Panc1 (cell line): Measurements from ENCODE around the gene UBQLN4.

Source experiments
- POLR2AphosphoS5 ChIP-seq: IDR thresholded peaks from 2 replicates; pipeline ENCODE4 v1.6.1; 2012; ENCODE audit warnings: mild to moderate bottlenecking, low read depth, low read length, moderate library complexity
- SIN3A ChIP-seq: IDR thresholded peaks from 2 replicates; pipeline ENCODE4 v1.6.1; 2012; ENCODE audit warnings: low read depth, mild to moderate bottlenecking, low read length, moderate library complexity, borderline replicate concordance; ENCODE audit not compliant: insufficient read depth
- TCF7L2 ChIP-seq: IDR thresholded peaks from 2 replicates; pipeline ENCODE4 v1.6.1; 2011; ENCODE audit warnings: mild to moderate bottlenecking, low read depth, low read length, inconsistent platforms
- TF ChIP-seq, protein P1 (sequence below): fragments of 450-650 bp; IDR thresholded peaks from 2 replicates; pipeline ENCODE4 v1.5.1; 2017; ENCODE audit warnings: mild to moderate bottlenecking
- TF ChIP-seq, protein P2 (sequence below), 2 experiments: IDR thresholded peaks; 2 replicates each; pipeline ENCODE4 v1.6.1; 2011 to 2012; ENCODE audit warnings: low read depth in 2 of 2, control low read depth in 1 of 2, low read length in 1 of 2, mild to moderate bottlenecking in 1 of 2, moderate library complexity in 1 of 2; ENCODE audit not compliant: insufficient read depth in 1 of 2

DNA sequence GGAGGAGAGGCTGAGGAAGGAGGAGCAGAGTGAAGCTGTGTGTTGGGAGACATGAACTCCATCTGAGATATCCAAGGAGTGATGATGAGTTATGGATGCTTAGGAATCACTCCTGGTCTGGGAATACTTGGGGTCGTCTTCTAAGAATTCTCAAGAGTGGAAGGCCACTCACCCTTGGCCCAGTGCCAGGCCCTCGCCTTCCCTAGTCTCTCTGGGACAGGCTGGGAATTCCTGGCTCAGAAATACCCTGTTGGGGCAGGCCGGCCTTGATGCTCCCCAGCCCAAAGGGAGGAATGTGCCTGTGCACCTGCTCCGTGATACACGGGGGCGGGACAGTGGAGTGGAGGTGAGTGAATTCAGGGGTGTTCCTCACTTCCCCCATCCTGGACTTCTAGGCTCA is 48.3 kb upstream of the UBQLN4 start:
- TF ChIP-seq, protein P1, sequence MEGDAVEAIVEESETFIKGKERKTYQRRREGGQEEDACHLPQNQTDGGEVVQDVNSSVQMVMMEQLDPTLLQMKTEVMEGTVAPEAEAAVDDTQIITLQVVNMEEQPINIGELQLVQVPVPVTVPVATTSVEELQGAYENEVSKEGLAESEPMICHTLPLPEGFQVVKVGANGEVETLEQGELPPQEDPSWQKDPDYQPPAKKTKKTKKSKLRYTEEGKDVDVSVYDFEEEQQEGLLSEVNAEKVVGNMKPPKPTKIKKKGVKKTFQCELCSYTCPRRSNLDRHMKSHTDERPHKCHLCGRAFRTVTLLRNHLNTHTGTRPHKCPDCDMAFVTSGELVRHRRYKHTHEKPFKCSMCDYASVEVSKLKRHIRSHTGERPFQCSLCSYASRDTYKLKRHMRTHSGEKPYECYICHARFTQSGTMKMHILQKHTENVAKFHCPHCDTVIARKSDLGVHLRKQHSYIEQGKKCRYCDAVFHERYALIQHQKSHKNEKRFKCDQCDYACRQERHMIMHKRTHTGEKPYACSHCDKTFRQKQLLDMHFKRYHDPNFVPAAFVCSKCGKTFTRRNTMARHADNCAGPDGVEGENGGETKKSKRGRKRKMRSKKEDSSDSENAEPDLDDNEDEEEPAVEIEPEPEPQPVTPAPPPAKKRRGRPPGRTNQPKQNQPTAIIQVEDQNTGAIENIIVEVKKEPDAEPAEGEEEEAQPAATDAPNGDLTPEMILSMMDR = no peak
- TF ChIP-seq POLR2AphosphoS5 (no peak), TCF7L2 (no peak), SIN3A (no peak)
- TF ChIP-seq, protein P2, sequence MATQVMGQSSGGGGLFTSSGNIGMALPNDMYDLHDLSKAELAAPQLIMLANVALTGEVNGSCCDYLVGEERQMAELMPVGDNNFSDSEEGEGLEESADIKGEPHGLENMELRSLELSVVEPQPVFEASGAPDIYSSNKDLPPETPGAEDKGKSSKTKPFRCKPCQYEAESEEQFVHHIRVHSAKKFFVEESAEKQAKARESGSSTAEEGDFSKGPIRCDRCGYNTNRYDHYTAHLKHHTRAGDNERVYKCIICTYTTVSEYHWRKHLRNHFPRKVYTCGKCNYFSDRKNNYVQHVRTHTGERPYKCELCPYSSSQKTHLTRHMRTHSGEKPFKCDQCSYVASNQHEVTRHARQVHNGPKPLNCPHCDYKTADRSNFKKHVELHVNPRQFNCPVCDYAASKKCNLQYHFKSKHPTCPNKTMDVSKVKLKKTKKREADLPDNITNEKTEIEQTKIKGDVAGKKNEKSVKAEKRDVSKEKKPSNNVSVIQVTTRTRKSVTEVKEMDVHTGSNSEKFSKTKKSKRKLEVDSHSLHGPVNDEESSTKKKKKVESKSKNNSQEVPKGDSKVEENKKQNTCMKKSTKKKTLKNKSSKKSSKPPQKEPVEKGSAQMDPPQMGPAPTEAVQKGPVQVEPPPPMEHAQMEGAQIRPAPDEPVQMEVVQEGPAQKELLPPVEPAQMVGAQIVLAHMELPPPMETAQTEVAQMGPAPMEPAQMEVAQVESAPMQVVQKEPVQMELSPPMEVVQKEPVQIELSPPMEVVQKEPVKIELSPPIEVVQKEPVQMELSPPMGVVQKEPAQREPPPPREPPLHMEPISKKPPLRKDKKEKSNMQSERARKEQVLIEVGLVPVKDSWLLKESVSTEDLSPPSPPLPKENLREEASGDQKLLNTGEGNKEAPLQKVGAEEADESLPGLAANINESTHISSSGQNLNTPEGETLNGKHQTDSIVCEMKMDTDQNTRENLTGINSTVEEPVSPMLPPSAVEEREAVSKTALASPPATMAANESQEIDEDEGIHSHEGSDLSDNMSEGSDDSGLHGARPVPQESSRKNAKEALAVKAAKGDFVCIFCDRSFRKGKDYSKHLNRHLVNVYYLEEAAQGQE (IDR thresholded peaks at IDR 0.05; ENCODE audit: insufficient read depth in 1 of 2, low read depth in 2 of 2, low read length in 1 of 2) = no peak
